ENCODE measurements around the gene KRTAP5-9.
"Not testable (repeated sequence)": the region's sequence is repeated elsewhere in the genome, so short reads cannot be mapped to it uniquely, and the experiment has no call there.

Gene KRTAP5-9

GRCh38 chr11:71588314-71588713 is 40.1 kb downstream of the KRTAP5-9 start:
- FAIRE-seq = not testable (repeated sequence)

GRCh38 chr11:71588822-71589545 is 40.8 kb downstream of the KRTAP5-9 start:
- not testable (repeated sequence) for FAIRE-seq

DNA sequence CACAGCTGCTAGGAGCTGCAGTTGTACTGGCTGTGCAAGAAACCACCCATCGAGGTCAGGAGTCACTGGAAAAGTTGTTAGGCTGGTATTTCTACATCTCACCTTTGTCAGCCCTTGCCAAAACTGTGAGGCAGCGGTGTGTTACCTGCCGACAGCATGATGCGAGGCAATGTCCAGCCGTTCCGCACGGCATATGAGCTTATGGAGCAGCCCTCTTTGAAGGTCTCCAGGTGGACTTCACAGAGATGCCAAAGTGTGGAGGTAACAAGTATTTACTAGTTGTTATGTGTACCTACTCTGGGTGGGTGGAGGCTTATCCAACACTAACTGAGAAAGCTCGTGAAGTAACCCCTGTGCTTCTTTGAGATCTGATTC is 41.3 kb downstream of the KRTAP5-9 start:
- FAIRE-seq = not testable (repeated sequence)
